GM18867 (cell line): ENCODE results near the gene WDR70.
A peak's percentile ranks its signal among the peaks of the same experiment; 100 is the strongest.

Experiments
- ATAC-seq: cut with Tn5 transposase; IDR thresholded peaks from one replicate; pipeline ENCODE4 v1.9.1; 2021; ENCODE audit warnings: mild to moderate bottlenecking, moderate library complexity; ENCODE audit not compliant: unreplicated experiment

WDR70 gene

DNA sequence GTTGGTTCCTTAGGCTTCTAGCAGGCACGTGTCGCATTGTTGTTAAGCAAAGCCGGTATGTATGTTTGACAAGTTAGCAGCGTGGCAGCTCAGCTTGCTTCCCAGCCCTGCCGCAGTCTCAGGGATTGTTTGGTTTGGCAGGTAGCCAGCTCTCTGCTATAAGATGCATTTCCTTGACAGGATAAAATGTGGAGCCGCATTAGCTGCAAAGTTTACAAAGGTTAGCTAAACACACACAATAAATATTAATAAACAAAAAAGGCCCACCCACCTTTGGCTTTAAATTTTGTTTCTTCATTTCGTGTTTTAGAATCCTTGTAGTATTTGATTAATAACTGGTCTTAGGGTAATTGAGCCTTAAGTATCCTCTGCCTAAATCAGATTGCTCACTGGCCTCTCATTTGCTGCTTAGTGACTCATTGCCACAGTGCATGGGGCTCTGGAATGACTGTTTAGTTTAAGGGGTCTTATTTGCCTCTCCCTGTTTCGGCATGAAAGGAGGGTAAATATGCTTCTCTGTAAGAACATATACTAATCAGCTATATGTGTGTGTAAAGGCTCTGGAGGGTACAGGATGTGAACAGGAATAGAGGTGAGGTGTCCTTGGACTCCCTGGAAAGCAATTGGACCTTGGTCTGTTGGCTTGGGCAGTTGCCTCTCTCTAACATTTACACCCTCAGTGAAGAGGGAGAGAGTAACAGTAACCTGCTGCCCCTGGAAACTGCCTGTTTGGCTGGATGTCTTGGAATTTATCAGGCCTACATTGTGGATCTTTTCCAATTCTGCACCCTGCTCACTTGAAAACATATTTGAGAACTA lies 338.7 kb downstream of the WDR70 start:
- ATAC-seq: no peak

DNA sequence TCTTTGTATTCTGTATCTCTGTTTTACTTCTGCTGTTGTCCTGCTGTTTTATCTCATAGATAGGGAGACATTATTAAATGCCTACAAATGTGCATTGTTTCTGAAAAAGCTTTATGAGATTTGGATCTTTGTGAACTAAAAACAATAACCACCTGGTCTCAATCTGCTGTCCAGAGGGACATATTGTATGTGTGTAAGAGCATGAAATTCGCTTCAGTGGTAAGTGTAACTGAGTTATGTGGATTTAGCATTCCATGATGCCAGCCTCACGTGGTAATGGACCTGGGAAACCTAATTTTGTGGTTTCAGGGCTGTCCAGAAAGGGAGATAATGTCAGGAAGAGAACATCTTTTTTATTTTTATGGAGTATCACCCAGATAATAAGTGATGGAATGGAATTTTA lies 341.4 kb downstream of the WDR70 start:
- no peak for ATAC-seq

DNA sequence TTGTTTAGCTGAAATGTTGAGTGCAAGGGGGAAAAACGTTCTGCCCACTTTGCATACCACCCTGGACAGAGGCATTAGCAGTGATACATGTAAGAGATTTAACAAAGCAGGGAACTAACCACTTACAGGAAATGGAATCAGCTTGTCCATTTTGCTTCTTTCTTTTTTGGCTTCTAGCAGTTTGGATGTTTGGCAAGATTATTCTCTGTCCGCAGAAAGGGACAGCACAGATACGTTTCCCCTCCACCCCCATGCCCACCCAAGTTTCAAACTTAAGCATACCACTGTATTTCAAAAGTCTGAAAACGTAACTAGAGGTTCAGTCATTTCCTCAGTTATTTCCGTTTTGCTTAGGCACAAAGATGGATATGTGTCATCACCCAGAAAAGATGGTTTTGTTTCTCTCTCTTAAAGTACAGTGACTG lies 342.3 kb downstream of the WDR70 start:
- ATAC-seq: peak; percentile 67

DNA sequence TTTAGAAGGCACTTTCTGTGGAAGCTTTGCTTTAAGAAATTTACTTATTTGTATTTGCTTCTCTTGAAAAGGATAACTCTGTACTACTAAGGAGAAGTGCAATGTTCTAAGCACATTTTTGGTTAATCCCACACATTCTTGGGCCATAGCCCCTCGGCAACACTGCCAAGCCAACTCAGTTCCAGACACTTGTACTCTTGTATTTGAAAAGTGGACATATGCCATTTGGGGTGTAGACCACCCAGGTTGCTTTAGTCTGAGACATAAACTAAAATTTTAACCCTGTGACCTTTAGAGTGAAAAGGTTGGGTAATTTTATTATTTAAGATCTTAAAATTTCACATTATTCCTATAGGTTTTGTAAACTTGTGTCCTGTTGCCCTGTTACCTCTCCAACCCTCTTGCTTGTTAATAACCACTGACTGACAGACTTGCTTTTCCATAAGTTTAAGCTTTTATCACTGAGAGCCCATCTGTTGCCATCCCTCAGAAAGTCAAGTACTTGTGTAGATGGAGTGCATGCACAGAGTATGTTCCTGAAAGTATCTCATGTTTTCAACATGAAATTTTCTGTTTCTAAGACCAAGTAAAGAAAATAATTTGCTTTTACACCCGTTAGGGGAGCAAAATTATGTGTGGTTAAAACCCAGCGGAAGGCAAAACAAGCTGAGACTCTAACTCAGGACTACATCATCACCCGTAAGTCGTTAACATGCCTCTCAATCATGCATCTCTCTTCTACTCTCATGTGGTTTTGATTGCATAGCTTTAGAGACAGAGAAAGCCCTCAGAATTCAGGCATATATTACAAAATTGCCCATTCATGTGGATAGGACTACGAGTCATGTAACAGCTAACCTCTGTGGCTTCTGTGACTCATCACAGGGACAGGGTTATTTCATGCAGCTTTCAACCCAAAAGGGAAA lies 343.4 kb downstream of the WDR70 start:
- ATAC-seq: peak; percentile 75

DNA sequence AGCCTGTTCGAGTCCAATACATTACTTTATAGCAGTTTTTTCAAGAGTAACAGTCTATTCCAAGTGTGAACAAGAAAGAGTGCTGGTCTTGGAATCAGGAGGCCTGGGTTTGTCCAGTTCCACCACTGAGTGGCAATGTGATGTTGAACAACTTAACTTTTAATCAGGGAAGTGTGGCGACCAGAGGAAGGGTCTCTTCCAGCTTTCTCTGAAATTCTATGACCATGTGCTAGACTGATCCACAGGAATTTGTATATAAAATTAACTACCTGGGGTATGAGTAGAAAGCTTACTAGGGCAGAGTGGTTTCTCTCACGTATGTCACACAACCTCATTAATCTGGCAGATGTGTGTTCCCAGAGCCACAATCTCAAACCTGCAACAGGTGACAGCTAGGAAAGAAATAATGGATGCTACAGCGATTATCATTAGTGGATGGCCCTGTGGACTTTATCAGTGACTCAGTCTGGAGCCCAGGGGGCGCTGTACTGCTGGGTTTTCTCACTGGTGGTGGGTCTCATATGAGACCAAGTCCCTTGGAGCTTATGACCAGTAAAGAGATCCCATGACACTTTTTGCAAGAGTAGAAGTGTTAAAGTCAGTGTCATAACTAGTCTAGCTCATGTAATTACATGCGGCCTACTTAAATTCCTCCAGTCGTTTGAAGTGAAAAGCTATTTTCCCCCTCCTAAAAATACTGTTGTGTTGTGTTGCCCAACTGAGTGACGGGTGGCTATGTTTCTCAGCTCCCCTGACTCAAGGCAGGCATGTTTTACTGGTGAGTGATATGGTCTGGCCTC lies 344.2 kb downstream of the WDR70 start:
- no peak for ATAC-seq

DNA sequence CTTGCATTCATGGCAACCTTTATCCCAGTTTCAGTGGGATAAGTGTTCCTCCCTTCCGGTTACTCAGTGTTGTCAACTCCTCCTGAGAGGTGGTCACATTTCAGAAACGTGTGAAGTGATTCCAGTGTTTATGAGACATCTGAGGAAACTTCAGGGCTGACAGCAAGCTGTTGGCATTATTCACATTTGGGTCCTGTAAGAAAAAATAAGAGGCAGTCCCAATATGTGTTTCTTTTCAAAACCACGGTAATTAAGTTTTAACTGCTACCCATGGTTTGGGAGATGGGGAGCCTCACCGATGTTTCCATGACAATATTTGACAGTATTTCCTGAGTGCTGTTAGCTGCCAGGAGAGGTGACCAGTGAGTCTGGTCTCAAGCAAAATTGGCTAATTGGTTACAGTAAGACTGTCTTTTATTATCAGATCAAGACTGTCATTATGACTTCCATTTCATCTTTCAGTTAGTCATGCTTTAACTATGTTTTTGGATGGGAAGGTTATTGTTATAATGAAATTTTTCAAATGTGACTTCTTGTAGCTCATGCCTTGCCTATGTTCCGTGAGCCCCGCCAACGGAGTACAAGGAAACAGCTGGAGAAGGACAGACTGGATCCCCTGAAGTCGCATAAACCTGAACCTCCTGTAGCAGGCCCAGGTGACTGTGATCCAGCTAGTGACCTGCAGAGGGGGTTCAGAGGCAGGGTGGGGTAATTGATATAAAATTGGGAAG lies 345.4 kb downstream of the WDR70 start:
- no peak for ATAC-seq

DNA sequence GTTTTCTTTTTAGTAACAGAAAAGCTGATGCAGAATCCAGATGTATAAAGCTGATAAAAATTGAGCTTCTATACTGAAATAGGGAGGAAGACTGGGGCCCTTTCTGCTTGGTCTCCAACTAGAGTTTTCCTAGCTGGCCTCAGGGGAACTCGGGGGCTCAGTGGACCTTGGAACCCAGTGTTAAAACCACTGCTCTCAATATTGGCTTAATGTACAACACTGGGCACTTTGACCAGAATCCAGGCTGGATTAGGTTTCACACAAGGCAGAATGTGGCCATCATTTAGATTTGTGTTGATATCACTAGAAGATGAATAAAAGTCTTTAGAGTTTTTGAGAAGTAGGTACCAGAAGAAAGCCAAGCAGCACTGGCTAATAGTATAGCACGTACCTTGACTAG lies 346.1 kb downstream of the WDR70 start:
- no peak for ATAC-seq

DNA sequence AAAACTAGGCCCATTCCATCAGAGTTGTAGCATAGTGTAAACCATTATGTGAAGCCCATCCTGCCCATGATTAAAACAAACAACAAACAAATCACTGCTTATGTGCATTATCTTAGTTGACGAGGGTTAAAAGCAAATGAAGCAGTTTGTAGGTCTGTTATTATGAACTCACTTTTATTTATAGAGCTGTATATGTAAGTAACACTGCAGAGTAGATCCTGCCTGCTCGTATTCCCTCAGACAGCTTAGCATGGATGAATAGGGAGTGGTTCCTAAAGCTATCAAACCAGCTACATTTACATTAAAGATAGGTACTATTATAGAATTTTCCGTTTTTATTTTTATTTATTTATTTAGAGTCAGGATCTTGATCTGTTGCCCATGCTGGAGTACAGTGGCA lies 348.1 kb downstream of the WDR70 start:
- ATAC-seq: no peak

DNA sequence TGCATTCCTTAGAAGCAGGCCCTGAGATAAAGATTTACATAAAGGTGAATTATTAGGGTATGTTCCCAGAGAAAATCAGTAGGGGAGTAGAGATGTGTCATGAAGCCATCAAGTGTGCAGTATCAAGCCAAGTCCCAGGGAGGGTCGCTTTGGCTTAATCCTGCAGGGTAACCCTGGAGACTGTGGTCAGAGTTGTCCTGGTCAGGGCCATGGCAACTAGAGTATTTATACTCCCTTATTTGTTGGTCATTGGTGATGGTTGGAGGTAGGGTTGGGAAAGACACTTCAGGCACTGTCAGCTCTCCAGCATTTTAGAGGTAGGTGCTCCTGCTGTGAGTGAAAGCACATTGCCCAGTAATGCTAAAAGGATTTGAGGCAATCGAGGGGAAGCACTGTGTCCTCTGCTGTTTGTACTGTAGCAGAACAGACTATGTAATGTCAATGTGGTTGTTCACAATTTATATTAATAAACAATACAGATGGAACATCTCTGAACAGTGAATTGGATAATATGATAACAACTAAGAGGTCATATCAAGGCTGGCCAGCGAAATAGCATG lies 351.9 kb downstream of the WDR70 start:
- no peak for ATAC-seq

DNA sequence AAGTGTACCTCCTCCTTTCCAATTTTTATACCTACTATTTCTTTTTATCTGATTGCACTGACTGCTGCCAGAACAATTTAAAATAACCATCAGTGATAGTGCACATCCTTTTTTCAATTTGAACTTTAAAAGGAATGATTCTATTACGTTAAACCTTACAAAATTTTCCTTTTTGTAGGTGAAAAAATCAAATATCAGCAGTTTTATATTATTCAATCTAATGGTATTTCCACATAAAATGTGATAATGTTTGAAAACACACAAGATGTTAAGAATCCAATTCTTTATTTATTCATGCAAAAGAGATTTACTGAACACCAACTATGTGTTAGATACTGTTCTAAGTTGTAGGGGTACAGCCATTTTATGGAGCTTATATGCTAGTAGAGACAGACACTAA lies 355.0 kb downstream of the WDR70 start:
- no peak for ATAC-seq

DNA sequence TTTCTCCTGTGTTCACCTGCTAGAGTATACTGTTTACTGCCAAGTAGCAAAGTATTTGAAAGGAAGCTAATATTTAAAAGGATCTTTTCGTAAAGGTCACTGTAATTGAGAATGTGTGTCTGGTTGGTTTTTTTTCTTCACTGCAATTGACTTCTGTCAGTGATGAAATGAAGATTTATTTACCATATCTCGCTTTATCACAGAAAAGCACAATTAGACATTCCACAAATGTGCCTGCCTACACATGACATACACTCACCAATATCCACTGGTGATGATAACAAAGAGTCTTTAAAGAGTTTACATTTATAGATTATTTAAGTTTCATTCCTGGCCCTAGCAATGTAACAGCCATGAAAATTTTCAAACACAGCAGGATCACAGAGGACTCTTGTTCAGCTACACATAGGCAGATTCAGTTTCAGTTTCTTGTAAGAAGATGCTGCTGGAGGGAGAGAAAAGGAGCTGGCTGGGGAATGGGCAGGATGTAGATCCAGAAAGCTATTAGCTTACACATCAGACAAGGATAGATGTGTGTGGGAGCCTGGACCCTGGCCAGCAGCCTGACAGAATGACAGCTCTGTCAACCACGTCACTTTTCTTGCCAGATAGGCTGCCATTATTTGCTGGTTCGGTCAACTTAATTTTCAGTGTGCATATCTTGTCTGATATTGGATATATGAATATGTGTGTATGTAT lies 356.7 kb downstream of the WDR70 start:
- no peak for ATAC-seq

DNA sequence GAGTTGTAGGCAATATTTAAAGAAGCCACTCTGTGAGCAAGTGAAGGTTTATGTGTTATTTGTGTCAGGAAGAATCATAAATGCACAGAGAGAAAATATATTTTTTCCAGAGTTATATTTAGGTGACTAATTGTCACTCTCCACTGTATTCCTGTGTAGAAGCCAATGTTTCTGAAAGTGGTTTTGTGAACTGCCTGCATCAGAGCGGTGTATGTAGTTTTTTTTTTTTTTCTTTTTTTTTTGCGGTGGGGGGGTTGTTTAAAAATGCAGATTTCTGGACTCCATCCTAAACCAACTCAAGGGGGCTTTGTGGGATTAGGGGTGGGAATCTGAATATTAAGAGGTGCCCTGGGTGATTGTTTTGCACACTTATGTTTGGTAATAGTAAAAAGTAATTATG lies 357.3 kb downstream of the WDR70 start:
- ATAC-seq: no peak

DNA sequence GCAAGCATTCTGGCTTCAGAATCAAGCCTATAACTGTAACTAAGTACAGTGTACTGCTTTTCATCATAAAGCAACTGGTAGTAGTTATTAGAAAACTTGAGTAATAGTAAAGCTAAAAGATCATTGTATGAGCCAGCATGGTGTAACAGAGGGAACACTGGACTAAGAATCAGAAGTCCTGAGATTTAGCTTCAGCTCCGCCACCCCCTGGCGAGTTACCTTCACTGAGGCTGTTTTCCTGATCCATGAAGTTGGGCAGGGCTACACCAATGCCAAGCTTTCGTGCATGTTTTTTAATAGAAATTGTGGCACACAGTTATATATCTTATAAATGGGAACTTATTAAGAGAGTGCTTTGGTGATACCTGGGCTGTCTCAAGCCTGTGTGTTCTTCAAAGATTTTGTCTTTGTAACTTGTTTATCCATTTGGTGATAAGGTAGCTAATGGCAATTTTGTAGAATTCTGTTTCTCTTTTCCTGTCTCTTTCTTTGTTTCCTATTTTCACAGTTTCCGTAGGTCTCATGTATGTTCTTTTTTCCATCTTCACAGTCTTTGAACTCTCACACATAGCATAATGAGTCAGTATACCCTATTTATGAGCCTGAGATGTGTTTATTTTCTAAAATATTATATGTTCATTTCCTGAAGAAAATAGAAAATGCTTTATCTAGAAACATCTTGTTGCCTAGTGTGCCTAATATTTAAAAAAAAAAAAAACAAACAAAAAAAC lies 358.4 kb downstream of the WDR70 start:
- no peak for ATAC-seq

DNA sequence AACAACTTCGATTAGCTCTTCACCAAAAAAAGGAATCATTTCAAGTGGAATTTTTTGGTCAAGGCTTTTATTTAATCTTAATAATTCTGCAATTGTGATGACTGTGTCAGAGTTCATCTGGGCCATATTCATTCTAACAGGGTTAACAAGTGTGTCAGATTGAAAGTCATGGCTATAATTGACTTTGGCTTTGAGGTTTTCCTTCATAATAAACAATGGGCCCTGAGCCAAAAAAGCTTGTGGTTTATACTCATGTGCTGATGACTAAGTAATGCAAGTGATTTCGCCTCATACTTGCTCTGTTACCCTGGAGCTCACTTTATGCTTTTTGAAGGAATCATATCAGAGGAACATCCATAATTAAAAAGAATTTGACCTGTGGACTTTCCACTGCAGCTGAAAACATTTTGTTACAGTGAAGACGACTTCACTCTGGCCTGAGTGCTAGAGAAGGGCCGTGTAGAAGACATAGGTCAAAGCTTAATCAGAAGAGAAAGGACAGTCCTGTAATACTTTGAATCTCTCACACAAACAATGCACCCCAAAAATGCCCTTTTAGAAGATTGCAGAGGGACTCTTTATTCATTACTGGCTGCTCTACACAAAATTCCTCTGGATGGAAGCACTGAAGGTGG lies 359.1 kb downstream of the WDR70 start:
- ATAC-seq: peak; percentile 93

DNA sequence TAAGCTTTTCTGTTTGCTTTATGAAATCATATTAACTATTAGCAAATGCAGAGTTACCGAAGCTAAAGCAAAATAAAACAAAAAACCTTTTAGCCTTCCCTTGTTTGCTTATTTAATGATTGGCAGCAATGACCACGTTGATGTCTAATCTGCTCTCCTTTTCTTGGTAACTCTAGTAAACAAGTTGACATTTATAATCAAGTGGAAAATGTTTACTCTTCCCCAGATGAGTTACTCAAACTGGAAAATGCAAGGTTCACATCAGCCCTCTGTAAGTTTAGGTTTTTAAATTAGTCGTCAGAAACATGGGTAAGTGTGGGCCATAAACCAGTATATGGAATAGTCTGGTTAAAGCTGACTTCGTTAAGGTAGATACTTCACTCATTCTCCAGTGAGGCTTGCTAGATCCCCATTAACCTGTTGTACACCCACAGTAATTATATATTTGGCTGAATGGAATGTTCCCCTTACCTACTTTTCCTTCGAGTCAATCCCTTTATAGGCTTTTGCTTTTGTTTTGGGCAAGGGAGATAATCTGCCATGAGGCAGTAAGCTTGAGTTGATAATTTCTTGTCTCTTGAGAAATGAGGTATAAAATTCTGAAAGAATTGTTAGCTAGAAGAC lies 359.9 kb downstream of the WDR70 start:
- ATAC-seq: no peak

DNA sequence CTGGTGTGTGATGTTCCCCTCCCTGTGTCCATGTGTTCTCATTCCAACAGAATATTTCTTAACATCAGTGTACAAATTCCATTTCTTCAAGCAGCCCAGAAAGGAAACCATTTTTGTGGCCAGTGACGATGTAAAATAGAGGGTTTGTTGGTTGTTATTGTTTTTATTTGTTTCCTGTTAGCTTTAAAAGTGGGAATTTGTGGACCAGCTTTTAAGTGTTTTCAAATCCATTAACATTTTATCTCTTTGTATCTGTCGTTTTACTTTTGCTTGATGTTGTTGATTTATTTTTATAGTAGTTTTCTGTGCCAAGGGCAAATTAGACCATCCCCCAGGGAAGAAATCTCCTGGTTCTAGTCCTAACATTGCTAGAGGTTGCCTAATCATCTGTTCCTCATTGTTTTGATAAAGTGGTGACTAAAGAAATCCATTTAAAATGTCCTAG lies 360.7 kb downstream of the WDR70 start:
- ATAC-seq: no peak

DNA sequence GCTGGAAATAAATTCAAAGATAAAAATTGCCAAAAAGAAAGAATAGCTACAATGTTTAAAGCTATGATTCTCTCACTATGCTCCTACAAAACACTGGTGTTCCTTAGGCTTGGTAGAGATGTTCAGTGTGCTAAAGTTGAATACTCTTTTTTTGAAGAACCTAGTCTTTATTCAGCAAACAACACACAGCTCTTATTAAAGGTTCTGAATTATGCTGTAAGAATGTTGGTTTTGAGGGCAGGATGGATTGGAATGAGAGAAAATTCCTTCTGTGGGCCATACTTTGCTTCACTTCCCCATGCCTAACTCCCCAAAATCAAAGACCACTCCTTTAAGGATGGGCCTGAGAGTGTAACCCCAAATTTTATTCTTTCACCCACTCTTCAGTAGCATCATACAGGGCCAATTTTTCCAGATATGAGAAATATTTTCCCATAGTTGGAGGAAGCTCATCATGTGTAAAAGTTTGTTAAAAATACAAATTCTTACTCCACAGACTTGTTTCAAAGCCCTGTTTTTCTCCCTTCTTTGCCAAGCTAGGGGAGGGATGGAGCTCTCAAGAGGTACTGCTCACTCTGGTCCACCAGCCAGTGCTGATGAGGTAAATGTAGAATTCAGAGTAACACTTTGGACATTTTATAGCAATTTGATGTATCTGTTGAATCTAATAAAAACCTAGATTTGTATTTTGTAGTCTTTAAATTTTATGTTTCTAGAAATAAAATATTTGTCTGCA lies 361.4 kb downstream of the WDR70 start:
- ATAC-seq: no peak
